ENCODE results near the gene PTMS. TPM values are rescaled to one million over a fixed set of nuclear protein-coding genes. Genes with fewer than 3 reads are reported as not detected.

Gene PTMS
- total and polyA plus RNA-seq, 9 of the 15 experiments (the other 6 are each of a cell fraction or from before 2014, with no cell fraction given) = 5.1 to 287 (median 78.5) TPM

- peak; percentile 16; the same call in 1 of the 2 replicates for TF ChIP-seq REST (IDR thresholded peaks at IDR 0.05; ENCODE audit: borderline replicate concordance)
- no peak for TF ChIP-seq REST (CRISPR knock-in tag; IDR thresholded peaks at IDR 0.05; ENCODE audit: low read depth)
- TF ChIP-seq ZNF778 (CRISPR knock-in tag; IDR thresholded peaks at IDR 0.05) = no peak
- no peak for TF ChIP-seq TAL1 (IDR thresholded peaks at IDR 0.05)
- no peak for TF ChIP-seq ZNF165 (CRISPR knock-in tag; IDR thresholded peaks at IDR 0.05; ENCODE audit: borderline replicate concordance)
- TF ChIP-seq ZNF263 (CRISPR knock-in tag; IDR thresholded peaks at IDR 0.05; ENCODE audit: borderline replicate concordance) = no peak
- TF ChIP-seq HNRNPK (IDR thresholded peaks at IDR 0.05; ENCODE audit: low read depth, low read length, poor library complexity, severe bottlenecking) = no peak
- no peak for TF ChIP-seq ETV6 (IDR thresholded peaks at IDR 0.05; ENCODE audit: borderline replicate concordance in 1 of 2, low read depth in 2 of 2, low read length in 1 of 2)
- TF ChIP-seq ETV6 (CRISPR knock-in tag; IDR thresholded peaks at IDR 0.05; ENCODE audit: borderline replicate concordance) = no peak
- TF ChIP-seq POLR2B (IDR thresholded peaks at IDR 0.05; ENCODE audit: low read depth, partially characterized antibody) = peak; percentile 27
- no peak for TF ChIP-seq ILK (tag; IDR thresholded peaks at IDR 0.05; ENCODE audit: borderline replicate concordance, low read depth)
- no peak for TF ChIP-seq BCOR (IDR thresholded peaks at IDR 0.05)
- TF ChIP-seq JUND (IDR thresholded peaks at IDR 0.05; ENCODE audit: borderline replicate concordance, low read depth, low read length) = no peak
- TF ChIP-seq JUND (tag; IDR thresholded peaks at IDR 0.05; ENCODE audit: borderline replicate concordance, low read depth, low read length) = no peak
- TF ChIP-seq ZNF644 (tag; IDR thresholded peaks at IDR 0.05; ENCODE audit: low read depth) = no peak
- no peak for TF ChIP-seq ZKSCAN3 (CRISPR knock-in tag; IDR thresholded peaks at IDR 0.05)
- TF ChIP-seq MAZ (CRISPR knock-in tag; conservative IDR thresholded peaks at IDR 0.05 in 1 of 2, IDR thresholded peaks at IDR 0.05 in 1 of 2) = peak; percentile 63 to 84
- no peak for TF ChIP-seq KDM2B (CRISPR knock-in tag; IDR thresholded peaks at IDR 0.05)
- no peak for TF ChIP-seq EP300 (IDR thresholded peaks at IDR 0.05; ENCODE audit: low read length)
- TF ChIP-seq E2F1 (CRISPR knock-in tag; IDR thresholded peaks at IDR 0.05) = no peak
Observed at GRCh38 chr12:6766651-6767349, 637 bp downstream of the PTMS start (continued).

Measured in K562 (cell line).